HepG2 (cell line): ENCODE measurements around the gene ICAM3. TPM values are rescaled to one million over a fixed set of nuclear protein-coding genes. Genes with fewer than 3 reads are reported as not detected.

Experiments used
- BRD4 ChIP-seq: sonication (generic); formaldehyde crosslinking; IDR thresholded peaks from 2 replicates; pipeline ENCODE4 v1.4.0; 2020; ENCODE audit warnings: missing genetic modification reagents
- MLLT10 ChIP-seq: sonication (generic); formaldehyde crosslinking; IDR thresholded peaks from 2 replicates; pipeline ENCODE4 v1.4.0; 2020; ENCODE audit warnings: missing genetic modification reagents
- PITX1 ChIP-seq: sonication (generic); formaldehyde crosslinking; IDR thresholded peaks from 2 replicates; pipeline ENCODE4 v1.5.1; 2020; ENCODE audit warnings: mild to moderate bottlenecking, missing genetic modification reagents
- RBFOX2 ChIP-seq: fragments of 200-400 bp; formaldehyde crosslinking; IDR thresholded peaks from 2 replicates; pipeline ENCODE4 v1.6.1; 2017; ENCODE audit warnings: low read depth, mild to moderate bottlenecking, low read length
- RELA ChIP-seq: sonication (generic); formaldehyde crosslinking; IDR thresholded peaks from 2 replicates; pipeline ENCODE4 v1.4.0; 2020; ENCODE audit warnings: missing genetic modification reagents
- RXRA ChIP-seq: sonication (generic); formaldehyde crosslinking; IDR thresholded peaks from 2 replicates; pipeline ENCODE4 v1.5.1; 2020; ENCODE audit warnings: missing genetic modification reagents
- SMC3 ChIP-seq: IDR thresholded peaks from 2 replicates; pipeline ENCODE4 v1.6.1; 2011; ENCODE audit warnings: low read length, improper control_type of control experiment
- TEAD2 ChIP-seq: sonication (generic); formaldehyde crosslinking; IDR thresholded peaks from 2 replicates; pipeline ENCODE4 v1.9.0; 2021; ENCODE audit warnings: missing genetic modification reagents
- ZNF263 ChIP-seq: sonication (generic); formaldehyde crosslinking; IDR thresholded peaks from 2 replicates; pipeline ENCODE4 v1.4.0; 2020; ENCODE audit warnings: missing genetic modification reagents
- ZNF30 ChIP-seq: sonication (generic); formaldehyde crosslinking; IDR thresholded peaks from 2 replicates; pipeline ENCODE4 v1.5.0; 2020; ENCODE audit warnings: mild to moderate bottlenecking, missing genetic modification reagents
- ZNF331 ChIP-seq: sonication (generic); formaldehyde crosslinking; IDR thresholded peaks from 2 replicates; pipeline ENCODE4 v1.4.0; 2020; ENCODE audit warnings: missing genetic modification reagents
- ZNF337 ChIP-seq: sonication (generic); formaldehyde crosslinking; IDR thresholded peaks from 2 replicates; pipeline ENCODE4 v1.5.1; 2020; ENCODE audit warnings: missing genetic modification reagents, low read depth, mild to moderate bottlenecking, borderline replicate concordance
- ZNF382 ChIP-seq: sonication (generic); formaldehyde crosslinking; IDR thresholded peaks from 2 replicates; pipeline ENCODE4 v1.5.0; 2020; ENCODE audit warnings: missing genetic modification reagents, mild to moderate bottlenecking, borderline replicate concordance
- ZNF766 ChIP-seq: sonication (generic); formaldehyde crosslinking; IDR thresholded peaks from 2 replicates; pipeline ENCODE4 v1.5.0; 2020; ENCODE audit warnings: missing genetic modification reagents, borderline replicate concordance
- polyA plus RNA-seq, 8 experiments: library from polyadenylated mRNA; depleted of rRNA in 3 of 8; stranded (reverse) in 7 of 8; unstranded in 1 of 8; fragments of >200 nt; fragmentation: Illumina TruSeq in 4 of 8; extraction: Trizol in 4 of 8; gene quantifications; 2 replicates each; pipeline versions ENCODE4 v1.2.1 to v1.2.3, GENCODE V29; 2011 to 2016; ENCODE audit warnings: low read depth in 4 of 8, missing spikeins in 1 of 8, mixed read lengths in 1 of 8; ENCODE audit not compliant: insufficient read depth in 1 of 8
- total RNA-seq, 5 experiments: library from RNA; depleted of rRNA; stranded (reverse); fragments of >200 nt; fragmentation: Illumina TruSeq; extraction: Trizol; gene quantifications; 2 replicates each; pipeline ENCODE4 v1.2.3, GENCODE V29; 2016; ENCODE audit warnings: low read depth in 1 of 5
- TF ChIP-seq, protein P1 (sequence below): sonication (generic); formaldehyde crosslinking; IDR thresholded peaks from 2 replicates; pipeline ENCODE4 v1.4.0; 2020; ENCODE audit warnings: missing genetic modification reagents
- TF ChIP-seq, protein P2 (sequence below): sonication (generic); formaldehyde crosslinking; IDR thresholded peaks from 2 replicates; pipeline ENCODE4 v1.5.0; 2020; ENCODE audit warnings: mild to moderate bottlenecking, missing genetic modification reagents, borderline replicate concordance
- TF ChIP-seq, protein P3 (sequence below): sonication (generic); formaldehyde crosslinking; IDR thresholded peaks from 2 replicates; pipeline ENCODE4 v1.8.0; 2022; ENCODE audit warnings: low read depth, missing genetic modification reagents
- TF ChIP-seq, protein P4 (sequence below), 2 experiments: sonication (generic) in 1 of 2; formaldehyde crosslinking in 1 of 2; IDR thresholded peaks; 2 replicates each; pipeline versions ENCODE4 v1.5.1 to v1.6.1; 2011 to 2020; ENCODE audit warnings: borderline replicate concordance in 1 of 2, low read depth in 1 of 2, low read length in 1 of 2, mild to moderate bottlenecking in 1 of 2, missing genetic modification reagents in 1 of 2, moderate library complexity in 1 of 2

Gene ICAM3
- total and polyA plus RNA-seq, 2 of the 13 experiments (the other 11 are each of a cell fraction or from before 2014, with no cell fraction given), result 14.1 to 21.0 TPM

DNA sequence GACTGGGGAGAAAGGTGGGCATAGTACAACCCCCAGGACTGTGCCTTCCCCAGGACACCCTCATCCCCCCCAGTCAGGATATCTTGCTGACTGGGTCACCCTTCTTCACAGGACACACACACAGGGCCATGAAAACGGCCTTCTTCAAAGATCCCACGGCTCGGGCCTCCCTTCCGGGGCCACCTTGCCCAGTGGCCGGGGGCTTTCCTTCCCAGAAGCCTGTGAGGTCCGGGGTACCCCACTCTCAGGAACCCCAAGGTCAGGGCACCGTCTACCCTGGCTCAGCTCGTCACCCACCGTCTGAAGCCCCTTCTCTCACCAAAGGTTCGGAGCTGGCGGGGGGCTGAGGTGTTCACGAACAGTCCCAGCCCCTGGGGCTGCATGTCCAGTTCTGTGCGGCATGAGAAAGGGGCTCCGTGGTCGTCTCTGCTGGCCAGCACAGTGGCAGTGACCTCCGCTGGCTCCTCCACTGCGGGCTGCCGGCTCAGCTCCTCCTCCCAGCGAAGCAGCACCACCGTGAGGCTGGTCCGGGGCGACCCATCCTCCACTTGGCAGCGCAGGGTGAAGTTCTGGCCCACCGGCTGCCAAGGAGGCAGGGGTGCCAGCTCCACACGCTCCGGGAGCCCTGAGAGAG lies 4.0 kb downstream of the ICAM3 start (continued):
- TF ChIP-seq SMC3 (no peak), ZNF331 (CRISPR knock-in tag) (peak; percentile 68; the same call in 1 of the 2 replicates), BRD4 (no peak), ZNF337 (no peak), PITX1 (0 out of 2 replicates have a peak, but pooled peaks have one; percentile 56), RBFOX2 (no peak), ZNF263 (CRISPR knock-in tag) (peak; percentile 81), RELA (no peak), RXRA (CRISPR knock-in tag) (peak; percentile 55; the same call in 1 of the 2 replicates), MLLT10 (no peak), ZNF766 (CRISPR knock-in tag) (no peak), ZNF30 (CRISPR knock-in tag) (no peak), ZNF382 (no peak), TEAD2 (CRISPR knock-in tag) (no peak)
- TF ChIP-seq, protein P1, sequence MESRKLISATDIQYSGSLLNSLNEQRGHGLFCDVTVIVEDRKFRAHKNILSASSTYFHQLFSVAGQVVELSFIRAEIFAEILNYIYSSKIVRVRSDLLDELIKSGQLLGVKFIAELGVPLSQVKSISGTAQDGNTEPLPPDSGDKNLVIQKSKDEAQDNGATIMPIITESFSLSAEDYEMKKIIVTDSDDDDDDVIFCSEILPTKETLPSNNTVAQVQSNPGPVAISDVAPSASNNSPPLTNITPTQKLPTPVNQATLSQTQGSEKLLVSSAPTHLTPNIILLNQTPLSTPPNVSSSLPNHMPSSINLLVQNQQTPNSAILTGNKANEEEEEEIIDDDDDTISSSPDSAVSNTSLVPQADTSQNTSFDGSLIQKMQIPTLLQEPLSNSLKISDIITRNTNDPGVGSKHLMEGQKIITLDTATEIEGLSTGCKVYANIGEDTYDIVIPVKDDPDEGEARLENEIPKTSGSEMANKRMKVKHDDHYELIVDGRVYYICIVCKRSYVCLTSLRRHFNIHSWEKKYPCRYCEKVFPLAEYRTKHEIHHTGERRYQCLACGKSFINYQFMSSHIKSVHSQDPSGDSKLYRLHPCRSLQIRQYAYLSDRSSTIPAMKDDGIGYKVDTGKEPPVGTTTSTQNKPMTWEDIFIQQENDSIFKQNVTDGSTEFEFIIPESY (CRISPR knock-in tag), result no peak
- TF ChIP-seq, protein P2, sequence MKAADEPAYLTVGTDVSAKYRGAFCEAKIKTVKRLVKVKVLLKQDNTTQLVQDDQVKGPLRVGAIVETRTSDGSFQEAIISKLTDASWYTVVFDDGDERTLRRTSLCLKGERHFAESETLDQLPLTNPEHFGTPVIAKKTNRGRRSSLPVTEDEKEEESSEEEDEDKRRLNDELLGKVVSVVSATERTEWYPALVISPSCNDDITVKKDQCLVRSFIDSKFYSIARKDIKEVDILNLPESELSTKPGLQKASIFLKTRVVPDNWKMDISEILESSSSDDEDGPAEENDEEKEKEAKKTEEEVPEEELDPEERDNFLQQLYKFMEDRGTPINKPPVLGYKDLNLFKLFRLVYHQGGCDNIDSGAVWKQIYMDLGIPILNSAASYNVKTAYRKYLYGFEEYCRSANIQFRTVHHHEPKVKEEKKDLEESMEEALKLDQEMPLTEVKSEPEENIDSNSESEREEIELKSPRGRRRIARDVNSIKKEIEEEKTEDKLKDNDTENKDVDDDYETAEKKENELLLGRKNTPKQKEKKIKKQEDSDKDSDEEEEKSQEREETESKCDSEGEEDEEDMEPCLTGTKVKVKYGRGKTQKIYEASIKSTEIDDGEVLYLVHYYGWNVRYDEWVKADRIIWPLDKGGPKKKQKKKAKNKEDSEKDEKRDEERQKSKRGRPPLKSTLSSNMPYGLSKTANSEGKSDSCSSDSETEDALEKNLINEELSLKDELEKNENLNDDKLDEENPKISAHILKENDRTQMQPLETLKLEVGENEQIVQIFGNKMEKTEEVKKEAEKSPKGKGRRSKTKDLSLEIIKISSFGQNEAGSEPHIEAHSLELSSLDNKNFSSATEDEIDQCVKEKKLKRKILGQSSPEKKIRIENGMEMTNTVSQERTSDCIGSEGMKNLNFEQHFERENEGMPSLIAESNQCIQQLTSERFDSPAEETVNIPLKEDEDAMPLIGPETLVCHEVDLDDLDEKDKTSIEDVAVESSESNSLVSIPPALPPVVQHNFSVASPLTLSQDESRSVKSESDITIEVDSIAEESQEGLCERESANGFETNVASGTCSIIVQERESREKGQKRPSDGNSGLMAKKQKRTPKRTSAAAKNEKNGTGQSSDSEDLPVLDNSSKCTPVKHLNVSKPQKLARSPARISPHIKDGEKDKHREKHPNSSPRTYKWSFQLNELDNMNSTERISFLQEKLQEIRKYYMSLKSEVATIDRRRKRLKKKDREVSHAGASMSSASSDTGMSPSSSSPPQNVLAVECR, result no peak
- TF ChIP-seq, protein P3, sequence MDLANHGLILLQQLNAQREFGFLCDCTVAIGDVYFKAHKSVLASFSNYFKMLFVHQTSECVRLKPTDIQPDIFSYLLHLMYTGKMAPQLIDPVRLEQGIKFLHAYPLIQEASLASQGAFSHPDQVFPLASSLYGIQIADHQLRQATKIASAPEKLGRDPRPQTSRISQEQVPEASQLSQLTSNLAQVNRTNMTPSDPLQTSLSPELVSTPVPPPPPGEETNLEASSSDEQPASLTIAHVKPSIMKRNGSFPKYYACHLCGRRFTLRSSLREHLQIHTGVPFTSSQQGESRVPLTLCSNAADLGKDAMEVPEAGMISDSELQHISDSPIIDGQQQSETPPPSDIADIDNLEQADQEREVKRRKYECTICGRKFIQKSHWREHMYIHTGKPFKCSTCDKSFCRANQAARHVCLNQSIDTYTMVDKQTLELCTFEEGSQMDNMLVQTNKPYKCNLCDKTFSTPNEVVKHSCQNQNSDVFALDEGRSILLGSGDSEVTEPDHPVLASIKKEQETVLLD, result no peak
- TF ChIP-seq, protein P4, sequence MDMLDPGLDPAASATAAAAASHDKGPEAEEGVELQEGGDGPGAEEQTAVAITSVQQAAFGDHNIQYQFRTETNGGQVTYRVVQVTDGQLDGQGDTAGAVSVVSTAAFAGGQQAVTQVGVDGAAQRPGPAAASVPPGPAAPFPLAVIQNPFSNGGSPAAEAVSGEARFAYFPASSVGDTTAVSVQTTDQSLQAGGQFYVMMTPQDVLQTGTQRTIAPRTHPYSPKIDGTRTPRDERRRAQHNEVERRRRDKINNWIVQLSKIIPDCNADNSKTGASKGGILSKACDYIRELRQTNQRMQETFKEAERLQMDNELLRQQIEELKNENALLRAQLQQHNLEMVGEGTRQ (IDR thresholded peaks at IDR 0.05; ENCODE audit: low read depth, low read length), result no peak
- TF ChIP-seq, protein P4 (CRISPR knock-in tag; IDR thresholded peaks at IDR 0.05; ENCODE audit: borderline replicate concordance), result no peak
